DMS53 (cell line): Measurements from ENCODE around the gene B3GNT9.
A peak's percentile ranks its signal among the peaks of the same experiment; 100 is the strongest.

Experiments
- DNase-seq: peaks from one replicate; lab custom pipeline; 2025; lab: John Stamatoyannopoulos, UW

The B3GNT9 gene

DNA sequence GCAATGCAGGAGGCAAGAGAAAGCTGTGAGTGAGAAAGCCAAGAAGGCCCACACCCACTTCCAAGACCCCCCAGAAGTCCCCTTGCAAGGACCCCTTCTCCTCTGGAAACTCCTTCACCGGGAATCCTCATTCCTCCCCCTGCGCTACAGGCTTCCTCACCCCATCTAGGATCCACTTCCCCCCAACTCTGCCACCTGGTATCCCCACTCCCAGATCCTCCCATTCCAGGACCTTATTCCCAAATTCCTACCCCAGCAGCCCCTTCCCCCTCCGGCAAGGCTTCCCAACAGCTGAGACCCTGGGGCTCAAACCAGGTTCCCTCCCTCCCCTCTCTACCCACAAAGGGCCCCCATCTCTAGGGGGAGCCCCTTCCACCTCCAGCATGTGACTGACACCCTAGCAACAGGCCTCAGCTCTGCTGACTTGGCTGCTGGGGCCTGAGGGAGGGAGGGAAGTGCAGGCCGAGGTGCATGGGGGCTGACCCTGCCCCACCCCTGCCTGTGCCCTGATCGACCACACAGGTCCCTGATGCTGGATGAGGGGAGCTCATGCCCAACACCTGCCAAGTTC lies 15.9 kb upstream of the B3GNT9 start:
- DNase-seq = no peak

DNA sequence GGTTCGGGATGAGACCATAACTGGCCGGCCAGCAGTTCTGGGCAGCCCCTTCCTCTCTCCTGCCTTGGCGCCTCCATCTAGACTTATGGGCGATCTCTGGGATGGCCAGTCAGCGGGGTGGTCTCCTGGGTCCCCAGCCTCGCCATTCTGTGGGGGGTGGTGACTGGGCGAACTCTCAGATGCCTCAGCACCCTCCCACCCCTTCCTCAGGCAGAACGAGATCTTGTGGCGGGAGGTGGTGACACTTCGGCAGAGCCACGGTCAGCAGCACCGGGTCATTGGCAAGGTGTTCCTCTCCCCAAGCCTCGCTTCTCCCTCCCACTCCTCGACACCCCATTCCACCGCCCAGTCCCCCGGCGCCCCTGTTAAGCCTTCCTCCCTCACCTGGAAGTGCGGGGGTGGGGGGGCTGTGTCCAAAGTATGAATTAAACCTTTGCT lies 15.3 kb upstream of the B3GNT9 start:
- DNase-seq = no peak

DNA sequence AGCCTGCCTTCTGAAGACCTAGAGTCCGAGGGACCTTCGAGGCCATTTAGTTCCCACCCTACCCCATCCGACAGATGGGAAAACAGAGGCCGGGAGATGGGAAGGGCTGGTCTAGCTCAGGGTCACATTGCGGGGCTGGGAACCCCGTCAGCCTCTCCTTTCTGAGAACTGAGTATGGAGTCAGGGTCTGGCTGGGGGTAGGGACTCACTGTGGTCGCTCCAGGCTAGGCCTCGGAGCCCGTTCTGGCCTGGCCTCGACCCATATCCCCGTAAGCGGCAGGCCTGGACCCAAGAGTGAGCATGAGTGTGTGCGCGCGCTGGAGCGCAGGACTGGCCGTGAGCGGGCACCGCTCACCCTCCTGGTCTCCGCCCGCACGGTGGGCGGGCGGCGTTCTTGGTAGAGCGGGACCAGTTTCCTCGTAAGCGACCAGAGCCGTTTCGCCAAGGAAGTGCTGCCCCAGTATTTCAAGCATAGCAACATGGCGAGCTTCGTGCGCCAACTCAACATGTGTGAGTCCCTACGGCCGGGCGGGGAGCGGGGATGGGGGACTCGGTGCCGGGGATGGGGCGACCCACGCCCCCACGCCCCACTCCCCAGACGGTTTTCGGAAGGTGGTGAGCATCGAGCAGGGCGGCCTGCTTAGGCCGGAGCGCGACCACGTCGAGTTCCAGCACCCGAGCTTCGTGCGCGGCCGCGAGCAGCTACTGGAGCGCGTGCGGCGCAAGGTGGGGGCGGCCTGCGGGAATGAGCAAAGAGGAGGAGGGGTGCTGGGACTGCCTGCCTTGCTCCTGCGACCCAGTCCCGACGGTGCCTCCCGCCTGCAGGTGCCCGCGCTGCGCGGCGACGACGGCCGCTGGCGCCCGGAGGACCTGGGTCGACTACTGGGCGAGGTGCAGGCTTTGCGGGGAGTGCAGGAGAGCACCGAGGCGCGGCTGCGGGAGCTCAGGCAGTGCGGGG lies 14.6 kb upstream of the B3GNT9 start:
- DNase-seq = no peak

- DNase-seq = peak; percentile 88
Measured at GRCh38 chr16:67164599-67165061, 13.8 kb upstream of the B3GNT9 start, which contains the start of gene HSF4. Gene HSF4, plus strand, starts transcription at chr16:67164745. Its CDS starts 67 bp downstream, at chr16:67164812.

DNA sequence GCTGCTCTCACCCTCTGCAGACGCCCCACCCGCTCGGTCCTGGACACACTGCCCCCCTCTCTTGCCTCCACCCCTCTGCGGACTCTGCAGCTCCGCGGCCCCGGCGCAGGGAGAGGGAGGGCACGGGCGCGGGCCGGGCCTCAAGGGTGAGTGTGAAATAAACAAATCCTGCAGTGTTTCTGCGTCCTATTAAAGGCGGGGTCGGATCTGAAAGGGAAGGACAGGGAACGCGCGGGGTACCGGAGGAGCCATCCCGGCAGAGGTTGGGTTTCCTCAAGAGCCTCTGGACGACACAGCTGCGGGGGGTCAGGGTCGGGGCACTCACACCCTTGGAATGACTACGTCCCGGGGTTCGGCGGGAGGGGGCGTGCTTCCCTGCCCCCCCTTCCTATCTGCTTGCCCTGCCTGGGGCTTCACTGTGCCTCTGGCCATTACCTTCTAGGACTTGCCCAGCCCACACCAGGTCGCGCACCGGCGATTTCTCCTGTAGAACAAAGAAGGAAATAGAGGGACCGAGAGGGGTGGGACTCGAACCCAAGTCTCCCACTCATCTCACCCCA lies 13.3 kb upstream of the B3GNT9 start:
- DNase-seq = peak; percentile 71

- no peak for DNase-seq
Measured at GRCh38 chr16:67163164-67163998, 12.6 kb upstream of the B3GNT9 start.

DNA sequence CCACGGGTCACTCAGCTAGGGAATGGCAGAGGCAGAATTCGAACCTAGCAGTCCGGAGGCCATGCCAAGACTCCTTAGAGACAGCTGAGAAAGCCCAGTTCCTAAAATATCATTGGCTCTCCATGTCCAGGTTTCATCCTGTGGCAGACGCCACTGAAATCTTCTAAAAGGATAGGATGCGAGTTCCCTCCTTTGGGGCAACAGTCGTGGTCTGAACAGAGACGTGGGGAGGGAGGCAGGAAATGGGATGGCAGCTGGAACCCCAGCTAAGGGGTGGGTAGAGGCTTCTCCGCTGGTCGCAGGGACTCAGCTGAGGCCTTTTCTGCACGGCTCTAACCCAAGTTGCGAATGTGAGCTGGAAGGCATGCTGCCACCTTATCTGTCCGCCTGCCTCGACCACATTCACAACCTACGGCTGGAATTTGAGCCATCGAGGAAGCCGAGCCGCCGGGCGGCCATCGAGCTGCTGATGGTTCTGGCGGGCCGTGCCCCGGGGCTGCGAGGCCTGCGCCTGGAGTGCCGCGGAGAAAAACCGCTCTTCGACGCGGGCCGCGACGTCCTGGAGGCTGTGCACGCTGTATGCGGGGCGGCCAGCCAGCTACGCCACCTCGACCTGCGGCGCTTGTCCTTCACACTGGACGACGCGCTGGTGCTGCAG lies 11.8 kb upstream of the B3GNT9 start:
- no peak for DNase-seq

DNA sequence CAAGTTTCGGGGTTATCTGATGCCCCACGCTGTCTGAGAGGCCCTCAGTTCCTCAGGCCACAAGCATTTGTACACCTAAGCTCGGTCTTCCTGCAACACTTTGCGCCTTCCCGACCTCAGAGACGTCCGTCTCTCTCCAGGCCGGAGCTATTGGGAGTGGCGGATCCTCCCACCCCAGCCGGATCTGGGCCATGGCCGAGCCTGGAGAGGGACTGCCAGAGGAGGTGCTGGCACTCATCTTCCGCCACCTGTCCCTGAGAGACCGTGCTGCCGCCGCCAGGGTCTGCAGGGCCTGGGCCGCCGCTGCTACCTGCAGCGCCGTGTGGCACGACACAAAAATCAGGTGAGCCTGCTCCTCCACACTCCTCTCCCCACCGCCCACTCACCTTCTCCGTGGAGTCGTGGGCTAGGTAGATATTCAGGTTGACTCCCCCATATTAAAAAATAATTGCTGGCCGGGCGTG lies 10.8 kb upstream of the B3GNT9 start:
- DNase-seq = no peak

DNA sequence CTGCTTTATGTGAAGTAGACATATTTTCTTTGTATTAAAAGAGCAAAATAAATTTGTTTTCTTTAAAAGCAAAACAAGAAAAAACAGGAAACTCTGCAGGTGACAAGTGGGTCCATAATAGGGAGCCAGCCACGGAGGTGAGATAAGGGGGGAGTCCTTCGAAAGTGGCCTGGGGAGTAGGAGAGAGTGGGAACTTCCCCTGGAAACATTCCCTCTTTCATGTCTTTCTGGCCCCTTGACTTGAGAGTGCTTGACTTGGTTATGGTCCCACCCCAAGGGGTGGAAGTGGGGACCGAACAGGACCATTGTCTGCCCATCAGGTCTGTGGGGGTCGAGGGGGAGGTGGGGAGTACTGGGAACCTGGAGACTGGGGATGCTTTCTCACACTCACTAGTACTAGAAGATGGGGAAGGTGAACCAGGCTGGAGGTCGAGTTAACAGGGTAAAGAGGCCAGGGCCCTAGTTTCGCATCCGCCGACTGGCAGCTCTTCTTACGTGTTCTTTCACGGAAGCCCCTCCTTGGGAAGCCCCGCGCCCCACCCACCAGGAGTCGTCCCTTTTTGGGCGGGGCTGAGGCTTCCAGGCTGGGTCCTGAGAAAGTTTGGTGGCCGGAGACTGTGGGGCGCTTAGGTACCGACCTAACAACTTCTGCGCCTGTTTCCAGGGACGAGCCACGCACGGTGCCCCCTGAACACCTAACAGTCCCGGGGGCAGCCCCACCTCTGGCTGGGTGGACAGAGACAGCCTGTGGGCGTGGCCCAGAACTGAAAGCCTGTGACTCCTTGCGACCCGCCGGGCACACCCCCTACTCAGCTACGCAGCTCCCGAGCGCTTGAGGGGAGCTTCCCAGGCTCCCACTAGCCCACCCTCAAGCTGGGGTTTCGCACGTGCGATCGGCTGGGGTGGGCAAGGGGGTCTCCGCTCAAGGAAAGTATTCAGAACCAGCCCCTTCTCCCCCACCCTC lies 8.1 kb upstream of the B3GNT9 start:
- DNase-seq = peak; percentile 45

- no peak for DNase-seq
Measured at GRCh38 chr16:67157892-67158635, 7.3 kb upstream of the B3GNT9 start.

DNA sequence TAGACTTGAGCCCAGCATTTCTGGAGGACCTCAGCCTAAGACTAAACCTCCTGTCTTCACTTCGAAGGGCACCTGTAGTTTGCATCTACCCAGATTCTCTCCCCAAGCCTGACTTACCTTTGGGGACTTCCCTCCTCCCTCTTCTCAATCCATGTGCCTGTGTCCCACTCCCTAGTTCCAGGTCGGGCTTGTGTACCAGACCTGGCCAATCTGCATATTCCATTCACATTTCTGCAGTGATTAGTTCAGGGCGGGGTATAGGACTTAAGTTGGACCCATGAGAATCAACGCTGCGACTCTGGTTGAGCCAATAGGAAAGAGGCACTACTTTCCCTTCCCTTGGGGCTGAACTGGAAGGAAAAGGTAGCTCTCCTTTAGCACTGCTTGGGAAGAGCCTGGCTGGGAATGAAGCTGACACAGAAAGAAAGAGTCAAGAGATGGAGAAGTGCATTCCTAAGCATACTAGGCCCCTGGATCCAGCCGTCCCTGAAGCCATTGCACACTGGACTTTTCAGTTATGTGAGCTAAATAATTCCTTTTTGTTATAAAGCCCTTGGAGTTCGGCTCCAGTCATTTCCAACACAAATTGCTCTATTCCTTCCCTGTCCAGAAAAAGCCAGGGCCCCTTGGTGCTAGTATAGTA lies 6.4 kb upstream of the B3GNT9 start:
- DNase-seq = no peak

DNA sequence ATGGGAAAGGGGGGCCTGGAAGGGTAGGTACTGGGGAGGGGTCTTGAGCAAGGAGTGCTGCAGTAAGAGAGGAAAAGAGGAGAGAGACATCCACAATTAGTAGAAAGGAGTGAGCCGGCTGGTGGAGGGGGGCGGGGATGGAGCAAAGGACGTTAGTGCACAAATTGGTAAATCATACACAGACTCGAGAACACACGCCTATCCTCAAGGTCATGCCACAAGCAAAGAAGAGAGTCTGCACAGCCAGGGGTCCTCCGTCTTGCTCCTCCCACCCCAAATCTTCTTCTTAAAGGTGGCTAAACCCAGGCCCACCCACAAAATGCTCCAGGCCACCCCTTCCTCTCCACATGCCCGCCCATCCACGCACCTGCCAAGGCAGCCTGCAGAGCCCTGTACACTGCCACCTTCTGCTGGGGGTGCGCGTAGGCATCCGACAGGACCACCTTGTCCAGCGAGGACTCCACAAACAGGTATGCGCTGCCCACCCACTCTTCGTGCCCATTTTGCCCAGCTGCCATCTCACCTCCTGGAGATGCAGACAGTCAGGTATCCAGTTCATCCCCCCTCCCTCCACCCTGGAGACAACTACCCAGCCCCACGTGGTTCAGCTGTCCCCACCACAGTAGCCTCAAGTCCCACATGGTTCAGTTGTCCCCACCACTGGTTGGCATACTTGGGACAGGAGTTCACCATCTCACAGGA lies 5.5 kb upstream of the B3GNT9 start:
- DNase-seq = no peak

- DNase-seq = peak; percentile 88
Measured at GRCh38 chr16:67155295-67156142, 4.7 kb upstream of the B3GNT9 start.

- peak; percentile 45 for DNase-seq
Measured at GRCh38 chr16:67154578-67155294, 3.9 kb upstream of the B3GNT9 start.

DNA sequence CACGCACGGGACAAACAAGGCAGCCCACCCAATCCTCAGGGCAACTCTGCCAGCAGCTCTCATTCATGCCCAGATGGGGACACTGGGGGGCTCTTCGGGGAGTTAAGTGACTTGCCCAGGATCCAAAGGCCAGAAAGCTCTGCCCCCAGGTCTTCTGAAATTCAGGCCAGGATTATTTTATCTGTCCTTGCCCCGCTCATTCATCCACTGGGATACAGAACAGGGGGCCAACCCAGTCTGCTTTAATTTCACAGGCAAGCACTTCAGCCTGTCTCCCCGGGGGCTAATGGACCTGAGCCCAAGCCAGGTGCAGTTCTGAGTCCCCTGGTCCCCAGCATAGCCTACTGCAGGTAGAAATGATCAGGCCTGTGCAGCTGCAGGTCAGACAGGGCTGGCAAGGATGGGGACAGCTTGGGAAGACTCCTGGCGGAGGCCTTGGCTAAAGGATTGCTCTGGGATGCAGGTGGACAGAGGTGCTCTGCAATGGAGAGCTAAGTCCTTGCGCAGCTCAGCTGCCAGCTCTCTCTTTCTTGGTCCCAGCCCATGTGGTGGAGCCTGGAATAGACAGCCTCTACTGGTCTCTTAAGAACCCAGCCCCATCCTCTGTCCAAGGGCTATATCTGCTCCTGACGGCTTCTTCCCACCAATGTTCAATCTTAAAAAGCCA lies 766 bp upstream of the B3GNT9 start:
- DNase-seq = peak; percentile 34
